Left lobe of liver (tissue), 2 donors: ENCODE measurements around the gene MAJIN. TPM values are rescaled to one million over a fixed set of nuclear protein-coding genes. Genes with fewer than 3 reads are reported as not detected.
"Not testable (repeated sequence)": the region's sequence is repeated elsewhere in the genome, so short reads cannot be mapped to it uniquely, and the experiment has no call there.

Experiments
- ATAC-seq: fragments of 200-7000 bp; cut with Tn5 transposase; one replicate; pipeline ENCODE4 v1.9.1; 2020; ENCODE audit warnings: mild to moderate bottlenecking, moderate library complexity
- DNase-seq: peaks from one replicate; pipeline ENCODE4 v3.0.0-alpha.2; 2020; ENCODE audit warnings: low spot score
- total RNA-seq: library from RNA; stranded (reverse); gene quantifications from one replicate; pipeline ENCODE4 v1.2.1, GENCODE V29; 2021
- donor health status: DM: no; HTN: no; CAD: no; lungs with moderate emphysema.
- donor health status: DM: no; HTN: yes; CAD: no.

Gene MAJIN, protein sequence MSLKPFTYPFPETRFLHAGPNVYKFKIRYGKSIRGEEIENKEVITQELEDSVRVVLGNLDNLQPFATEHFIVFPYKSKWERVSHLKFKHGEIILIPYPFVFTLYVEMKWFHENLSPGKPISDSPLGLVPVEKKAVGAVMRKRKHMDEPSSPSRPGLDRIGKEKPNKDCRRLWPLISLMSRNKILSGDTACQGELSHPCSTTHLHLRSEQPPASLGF
- not detected for total RNA-seq

DNA sequence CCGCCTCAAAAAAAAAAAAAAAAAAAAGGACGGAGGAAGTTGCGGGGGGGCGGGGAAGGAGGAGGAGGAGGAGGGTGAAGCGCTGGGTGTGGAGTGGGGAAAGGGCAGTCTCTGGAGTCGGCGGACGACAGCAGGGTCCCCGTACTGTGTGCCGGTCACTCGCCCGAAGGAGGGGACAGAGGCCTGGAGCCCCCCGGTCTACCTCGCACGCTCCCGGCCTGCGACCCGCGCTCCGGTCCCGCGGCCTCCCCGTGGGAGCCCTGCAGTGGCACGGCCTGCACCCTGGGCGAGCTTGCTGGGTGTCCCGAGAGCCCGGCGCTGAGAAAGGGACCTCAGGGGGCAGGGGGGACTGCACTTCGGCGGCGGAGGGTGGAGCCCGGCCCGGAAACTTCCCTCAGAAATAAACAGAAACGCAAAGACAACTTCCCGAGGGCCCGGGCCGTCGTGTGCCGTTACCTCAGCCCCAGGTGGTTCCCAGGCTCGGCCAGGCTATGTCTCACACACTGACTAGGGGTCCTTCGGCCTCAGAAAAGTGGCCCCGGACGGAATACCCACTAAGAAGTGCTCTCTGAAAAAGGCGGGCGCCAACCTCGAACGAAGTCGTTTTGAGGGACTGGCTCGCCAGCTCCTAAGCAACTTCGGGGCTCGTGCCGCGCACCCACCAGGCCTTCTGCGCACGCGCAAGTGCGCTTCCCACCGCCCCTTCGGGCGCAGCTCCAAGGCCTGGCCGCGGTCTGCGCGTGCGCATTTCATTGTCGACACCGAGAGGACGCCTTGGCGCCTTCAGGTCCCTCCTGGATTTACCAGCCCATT is at the start of gene MAJIN:
TSS of gene MAJIN (minus strand) at position 688 of the 813 bp plus-strand sequence. CDS start 12,703 bp downstream, outside the sequence.
- peak; percentile 89 for ATAC-seq

DNA sequence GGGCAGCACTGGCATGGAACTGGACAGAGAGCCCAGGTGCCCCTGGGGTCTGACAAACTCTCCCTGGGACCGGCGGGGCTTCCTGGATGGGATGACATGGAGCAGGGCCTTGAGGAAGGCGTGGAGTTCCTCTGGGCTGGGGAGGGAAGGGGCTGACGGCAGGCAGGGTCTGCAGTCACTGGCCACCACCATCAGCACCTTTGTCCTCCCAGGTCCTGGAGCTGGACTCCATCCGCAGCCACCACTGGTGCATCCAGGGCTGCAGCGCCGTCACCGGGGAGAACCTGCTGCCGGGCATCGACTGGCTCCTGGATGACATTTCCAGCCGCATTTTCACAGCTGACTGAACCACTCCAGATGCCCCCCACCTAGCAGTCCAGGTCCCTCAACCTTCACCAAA is 49.6 kb upstream of the MAJIN start:
- ATAC-seq = no peak

More for the DNA sequence above, at the start of gene MAJIN:
- peak; percentile 86 for DNase-seq

DNA sequence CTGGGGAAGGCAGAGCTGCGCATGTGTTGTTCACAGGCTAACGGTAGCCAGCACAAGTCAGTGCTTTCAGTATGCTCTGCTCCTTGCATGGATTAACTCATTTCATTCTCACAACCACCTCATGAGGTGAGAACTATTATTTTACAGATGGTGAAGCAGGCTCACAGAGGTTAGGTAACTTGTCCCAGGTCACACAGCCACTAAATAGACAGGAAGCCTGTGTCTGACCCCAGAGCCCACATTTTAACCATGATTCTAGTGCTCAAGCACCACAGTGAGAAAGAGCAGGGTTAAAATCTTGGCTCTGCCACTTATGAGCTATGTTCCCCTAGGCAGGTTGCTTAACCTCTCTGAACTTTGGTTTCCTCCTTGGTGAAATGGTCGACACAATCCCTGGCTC is 49.1 kb upstream of the MAJIN start:
- ATAC-seq = no peak
- DNase-seq = no peak

More for the DNA sequence above, 49.6 kb upstream of the MAJIN start:
- DNase-seq = no peak

DNA sequence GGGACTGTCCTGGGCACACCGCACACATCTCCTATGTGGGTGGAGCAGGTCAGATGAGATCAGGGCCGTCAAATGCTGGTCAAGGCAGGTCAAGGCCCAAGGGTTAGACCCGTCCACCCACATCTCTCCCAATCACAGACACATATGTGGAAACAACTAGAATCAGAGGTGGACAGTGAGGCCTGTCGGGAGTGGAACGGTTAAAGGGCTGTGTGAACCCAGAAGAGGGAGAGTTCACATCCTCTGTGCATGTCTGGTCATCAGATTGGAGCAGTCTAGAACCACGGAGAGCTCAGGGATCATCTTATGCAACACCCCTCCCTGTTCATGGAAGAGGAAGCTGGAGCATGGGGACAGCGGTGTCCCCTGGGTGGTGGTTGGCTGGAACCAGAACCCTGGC is 47.9 kb upstream of the MAJIN start:
- ATAC-seq = peak; percentile 42
- no peak for DNase-seq

DNA sequence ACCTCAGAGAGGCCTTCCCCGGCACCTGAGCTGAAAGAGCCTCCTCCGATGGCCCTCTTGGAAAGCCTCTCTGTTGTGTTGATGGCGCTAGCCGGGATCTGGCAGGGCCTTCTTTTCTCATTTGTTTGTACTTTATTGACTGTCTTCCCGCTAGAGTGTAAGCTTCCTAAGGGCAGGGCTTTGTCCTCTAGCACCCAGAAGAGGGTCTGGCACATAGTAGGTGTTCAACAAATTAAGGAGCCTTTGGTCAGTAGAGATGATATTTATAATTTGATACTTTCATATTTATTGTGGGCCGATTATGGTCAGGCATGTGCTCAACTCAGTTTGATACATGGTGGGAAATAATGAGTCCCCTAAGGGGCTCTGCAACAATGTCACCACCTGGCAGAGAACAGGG is 46.0 kb upstream of the MAJIN start:
- DNase-seq (no peak), ATAC-seq (no peak)

DNA sequence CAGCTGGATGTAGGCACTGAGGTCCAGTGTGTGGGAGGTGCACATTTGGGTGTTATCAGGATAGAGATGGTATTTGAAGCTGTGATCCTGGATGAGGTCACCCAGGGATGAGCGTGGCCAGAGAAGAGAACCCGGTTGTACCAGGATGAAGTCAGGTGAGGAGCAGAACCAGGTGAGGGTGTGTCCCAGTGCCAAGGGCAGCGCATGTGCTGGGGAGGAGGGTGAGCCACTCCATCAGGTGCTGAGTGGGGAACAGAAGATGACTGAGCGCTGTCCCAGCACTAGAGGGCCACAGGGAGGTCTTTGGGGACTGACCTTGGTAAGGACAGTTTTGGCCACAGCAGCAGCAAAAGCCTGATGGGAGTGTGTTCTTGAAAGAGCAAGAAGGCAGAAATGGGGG is 44.8 kb upstream of the MAJIN start:
- no peak for ATAC-seq
- no peak for DNase-seq

DNA sequence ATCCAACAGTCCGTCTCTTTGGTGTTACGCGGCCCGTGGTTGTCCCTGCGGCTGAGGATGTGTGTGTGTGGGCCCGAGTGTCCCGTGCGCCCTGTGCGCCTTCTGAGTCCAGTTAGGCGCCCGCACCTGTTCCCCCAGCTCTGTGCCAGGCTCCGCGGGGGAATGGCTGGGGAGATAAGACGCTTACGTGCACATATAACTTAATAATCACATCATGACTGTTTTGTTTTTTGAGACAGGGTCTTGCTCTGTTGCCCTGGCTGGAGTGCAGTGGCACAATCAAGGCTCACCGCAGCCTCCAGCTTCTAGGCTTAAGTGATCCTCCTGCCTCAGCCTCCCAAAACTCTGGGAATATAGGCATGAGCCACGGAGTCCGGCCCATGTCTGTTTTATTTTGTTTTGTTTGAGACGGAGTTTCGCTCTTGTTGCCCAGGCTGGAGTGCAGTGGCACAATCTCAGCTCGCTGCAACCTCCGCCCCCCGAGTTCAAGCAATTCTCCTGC is 42.9 kb upstream of the MAJIN start:
- peak; percentile 22 for ATAC-seq
- no peak for DNase-seq

DNA sequence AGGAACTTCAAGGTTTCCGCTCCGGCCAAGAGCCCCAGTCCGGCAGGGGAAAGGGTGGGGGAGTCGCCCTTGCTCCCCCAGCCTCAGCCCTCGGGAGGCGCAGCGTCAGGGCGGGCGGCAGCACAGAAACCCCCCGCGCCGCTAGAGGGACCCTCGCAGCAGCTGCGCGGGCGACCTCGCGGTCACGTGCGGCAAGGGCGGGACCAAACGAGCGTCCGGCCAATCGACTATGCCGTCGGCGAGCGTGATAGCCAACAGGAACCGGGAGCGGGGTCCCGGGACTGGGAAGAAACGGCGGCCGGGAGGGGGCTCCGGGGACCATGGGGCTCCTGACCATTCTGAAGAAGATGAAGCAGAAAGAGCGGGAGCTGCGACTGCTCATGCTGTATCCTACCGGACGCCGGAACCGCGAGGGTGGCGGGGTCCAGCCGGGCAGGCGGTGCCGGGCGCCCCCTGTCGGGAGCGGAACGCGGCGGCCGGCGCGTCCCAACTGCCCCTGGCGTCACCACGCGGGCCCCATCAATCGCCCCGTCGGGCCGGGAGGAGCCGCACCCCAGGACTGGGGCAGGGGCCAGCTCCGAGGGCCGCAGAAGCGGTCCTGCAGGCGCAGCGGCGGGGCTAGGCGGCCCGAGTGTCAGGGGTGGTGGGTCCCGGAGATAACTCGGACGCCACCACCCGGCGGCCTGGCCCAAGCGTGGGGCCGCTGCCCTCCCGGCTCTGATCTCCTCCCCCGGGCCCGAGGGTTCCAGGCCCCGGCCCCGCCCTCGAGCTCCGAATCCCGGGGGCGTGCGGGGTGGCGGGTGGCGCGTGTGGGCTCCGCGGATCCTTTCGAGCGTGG is 42.2 kb upstream of the MAJIN start, which contains the start of gene ARL2:
TSS of gene ARL2 (plus strand) at position 273 of the 838 bp plus-strand sequence. CDS start at position 321, 48 bp downstream.
- peak; percentile 91 for DNase-seq
- ATAC-seq = peak; percentile 90

DNA sequence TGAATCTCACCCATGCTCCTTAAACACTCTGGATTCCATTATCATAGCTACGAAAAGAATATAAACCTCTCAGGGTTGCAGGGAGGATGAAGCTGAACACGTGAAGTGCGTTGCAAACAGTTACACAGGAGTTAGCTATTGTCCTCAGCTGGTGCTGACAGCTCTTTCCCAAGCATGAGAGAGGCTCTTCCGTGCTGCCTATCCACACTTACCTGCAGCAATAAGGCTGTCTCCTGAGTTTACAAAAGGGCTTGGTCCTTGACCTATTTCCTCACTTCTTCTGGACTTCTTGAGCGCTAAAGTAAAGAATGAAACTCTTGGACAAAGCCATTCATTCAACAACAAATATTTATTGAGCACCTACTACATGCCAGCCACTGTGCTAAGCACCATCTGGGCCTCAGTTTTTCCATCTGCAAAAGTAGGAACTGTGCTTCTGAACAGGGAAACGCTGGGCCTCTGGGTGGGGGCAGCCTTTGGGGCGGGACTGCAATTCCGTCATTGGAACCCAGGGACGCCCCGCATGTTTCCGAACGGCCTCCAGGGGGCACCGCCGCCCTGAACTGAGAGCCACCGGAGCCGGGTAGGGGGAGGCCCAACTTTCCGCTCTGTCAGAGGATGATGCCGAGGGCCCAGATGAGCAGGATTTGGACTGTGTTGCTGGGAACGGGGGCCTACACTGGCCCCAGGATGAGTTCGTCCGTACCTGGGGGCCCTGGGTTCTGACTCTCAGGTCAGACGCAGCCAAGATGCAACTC is 41.4 kb upstream of the MAJIN start:
- ATAC-seq (peak; percentile 89), DNase-seq (peak; percentile 87)

DNA sequence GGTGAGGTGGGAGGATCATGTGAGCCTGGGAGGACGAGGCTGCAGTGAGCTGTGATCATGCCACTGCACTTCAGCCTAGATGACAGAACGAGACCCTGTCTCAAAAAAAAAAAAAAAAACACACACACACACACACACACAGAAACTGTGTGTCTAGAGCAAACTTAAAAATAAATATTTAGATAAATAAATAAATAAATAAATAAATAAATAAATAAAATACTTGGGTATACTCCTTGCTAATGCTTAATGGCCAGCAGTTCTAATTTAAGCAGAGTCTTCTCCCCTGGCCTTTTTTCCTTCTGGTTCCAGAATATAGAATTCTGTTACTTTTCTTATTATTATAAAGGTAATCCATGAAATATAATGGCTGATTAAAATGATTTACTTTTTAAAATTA is 37.0 kb upstream of the MAJIN start:
- no peak for DNase-seq
- ATAC-seq = no peak

DNA sequence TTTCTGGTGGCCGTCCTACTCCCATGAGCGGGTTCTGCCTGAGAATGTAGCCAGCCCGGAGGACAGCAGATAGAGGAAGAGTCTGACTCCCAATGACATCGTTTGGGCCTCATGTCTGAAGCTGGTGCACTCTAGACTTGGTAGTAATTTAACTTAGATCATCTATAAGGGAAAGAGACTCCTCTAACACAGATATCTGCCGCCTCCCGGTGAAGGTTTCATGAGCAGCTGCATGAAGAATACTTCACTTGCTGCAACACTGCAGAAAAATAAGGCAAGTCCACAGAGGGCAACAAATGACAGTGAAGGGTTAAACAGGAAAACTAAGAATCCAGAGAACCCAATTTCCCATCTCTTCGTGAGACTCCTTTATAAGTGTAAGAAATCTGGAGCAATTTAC is 36.1 kb upstream of the MAJIN start:
- ATAC-seq (no peak), DNase-seq (no peak)

DNA sequence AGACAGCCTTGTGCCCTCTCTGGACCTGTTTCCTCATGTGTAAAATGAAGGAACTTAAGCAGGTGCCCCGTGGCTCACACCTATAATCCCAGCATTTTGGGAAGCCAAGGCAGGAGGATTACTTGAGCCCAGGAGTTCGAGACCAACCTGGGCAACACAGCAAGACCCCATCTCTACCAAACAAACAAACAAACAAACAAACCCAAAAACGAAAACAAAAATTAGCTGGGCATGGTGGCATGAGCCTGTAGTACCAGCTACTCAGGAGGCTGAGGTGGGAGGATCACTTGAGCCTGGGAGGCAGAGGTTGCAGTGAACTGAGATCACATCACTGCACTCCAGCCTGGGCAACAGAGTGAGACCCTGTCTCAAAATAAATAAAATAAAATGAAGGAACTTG is 32.1 kb upstream of the MAJIN start:
- not testable (repeated sequence) for ATAC-seq, DNase-seq

DNA sequence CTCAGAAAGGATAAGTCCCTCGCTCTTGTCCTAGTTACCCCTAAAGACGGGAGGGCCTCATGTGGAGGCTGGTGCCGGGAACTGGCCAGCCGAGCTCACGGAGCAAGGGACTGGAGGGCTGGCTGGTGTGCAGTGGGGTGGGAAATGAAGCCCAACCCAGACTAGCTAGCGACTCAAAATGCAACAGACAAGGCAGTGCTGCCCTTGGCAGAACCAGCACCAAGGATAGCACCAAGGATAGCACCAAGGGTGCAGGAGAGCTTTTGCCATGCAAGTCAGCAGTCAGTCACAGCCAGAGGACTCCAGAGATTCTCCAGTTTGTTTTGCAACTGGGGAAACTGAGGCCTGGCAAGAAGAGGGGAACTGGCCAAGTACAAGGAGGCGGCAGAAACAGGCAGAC is 31.4 kb upstream of the MAJIN start:
- no peak for ATAC-seq

DNA sequence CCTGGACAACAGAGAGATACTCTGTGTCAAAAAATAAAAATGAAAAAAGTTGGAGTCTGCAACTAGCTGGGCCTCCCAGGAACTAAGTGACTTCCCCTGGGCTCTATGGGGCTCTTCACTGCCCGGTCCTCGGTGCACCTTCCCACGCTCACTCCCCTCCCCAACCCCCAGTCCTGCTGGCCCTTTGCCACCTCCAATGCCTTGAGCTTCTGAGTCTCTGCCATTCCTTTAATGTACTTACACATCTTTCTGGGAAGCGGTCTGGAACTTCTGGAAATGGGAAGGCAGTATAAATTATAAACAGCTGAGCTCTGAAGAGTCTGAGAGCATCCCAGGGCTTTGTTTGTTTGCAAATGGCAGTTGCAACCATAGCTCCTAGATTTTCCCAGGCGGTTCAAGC is 30.8 kb upstream of the MAJIN start:
- ATAC-seq (no peak), DNase-seq (no peak)

More for the DNA sequence above, 31.4 kb upstream of the MAJIN start:
- DNase-seq = no peak

DNA sequence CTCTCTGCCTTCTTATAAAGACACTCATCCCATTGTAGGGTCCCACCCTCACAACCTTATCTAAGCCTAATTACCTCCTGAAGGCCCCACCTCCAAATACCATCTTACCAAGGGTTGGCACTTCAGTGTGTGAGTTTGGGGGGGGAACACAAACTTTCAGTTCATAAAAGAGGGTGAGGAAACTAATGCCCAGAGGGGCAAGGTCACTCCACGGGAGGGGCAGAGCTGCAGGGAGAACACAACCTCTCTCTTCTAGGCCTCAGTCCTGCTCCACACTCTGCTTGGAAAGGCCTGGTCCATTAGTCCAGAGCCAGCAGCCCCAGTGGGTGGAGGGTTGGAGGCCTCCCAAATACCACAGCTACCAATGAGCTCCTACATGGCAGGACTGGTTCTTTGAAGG is 27.6 kb upstream of the MAJIN start:
- DNase-seq = no peak
- no peak for ATAC-seq

DNA sequence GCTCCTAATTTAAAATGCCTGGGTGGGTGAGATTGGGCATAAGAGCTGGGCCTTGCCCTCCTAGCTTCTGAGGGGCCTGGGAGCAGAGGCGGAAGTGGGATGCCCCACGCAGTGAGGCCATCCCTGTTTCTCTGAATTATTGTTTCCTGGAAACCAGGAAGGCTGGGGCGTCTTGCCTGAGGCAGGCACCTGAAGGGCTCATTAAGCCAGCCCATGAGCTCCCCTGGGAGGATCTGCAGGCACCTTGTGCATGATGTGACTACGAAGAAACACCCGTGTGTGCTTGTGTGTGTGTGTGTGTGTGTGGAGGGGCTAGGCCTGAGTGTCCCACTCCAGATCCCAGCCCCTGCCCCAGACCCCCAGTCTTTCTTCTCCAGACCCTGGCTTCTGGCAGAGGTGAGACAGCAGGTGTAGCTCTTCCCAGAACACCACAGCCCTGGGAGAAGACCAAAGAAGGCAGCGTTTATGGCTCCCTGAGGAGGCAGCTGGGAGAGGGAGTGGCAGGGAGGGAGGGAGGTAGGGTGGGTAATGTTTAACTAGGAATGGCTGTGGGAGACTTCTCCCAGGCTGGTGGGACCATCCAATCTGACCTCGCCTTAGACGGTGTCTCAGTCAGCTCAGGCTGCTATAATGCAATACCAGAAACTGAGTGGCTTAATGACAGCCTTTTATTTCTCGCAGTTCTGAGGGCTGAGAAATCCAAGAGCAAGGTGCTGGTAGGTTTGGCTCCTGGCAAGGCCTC is 27.0 kb upstream of the MAJIN start:
- DNase-seq (no peak), ATAC-seq (no peak)

DNA sequence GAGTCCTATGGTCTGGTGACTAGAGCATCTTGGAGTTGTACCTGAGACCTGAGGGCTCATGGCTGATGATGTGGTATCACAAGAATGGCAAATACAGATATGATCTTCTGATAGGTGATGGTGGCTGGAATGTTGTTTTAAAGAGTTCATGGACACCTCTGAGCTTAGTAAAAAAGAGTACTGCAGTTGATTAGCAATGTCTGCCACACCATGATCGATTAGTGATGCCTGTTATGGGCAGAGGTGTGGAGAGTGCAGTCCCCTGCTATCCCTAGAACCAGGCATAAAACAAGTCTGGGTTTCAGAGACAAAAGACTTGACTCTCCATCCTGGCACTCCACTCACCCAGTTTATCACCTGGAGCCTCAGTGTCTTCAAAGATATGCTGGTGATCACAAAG is 26.2 kb upstream of the MAJIN start:
- ATAC-seq (no peak), DNase-seq (no peak)

DNA sequence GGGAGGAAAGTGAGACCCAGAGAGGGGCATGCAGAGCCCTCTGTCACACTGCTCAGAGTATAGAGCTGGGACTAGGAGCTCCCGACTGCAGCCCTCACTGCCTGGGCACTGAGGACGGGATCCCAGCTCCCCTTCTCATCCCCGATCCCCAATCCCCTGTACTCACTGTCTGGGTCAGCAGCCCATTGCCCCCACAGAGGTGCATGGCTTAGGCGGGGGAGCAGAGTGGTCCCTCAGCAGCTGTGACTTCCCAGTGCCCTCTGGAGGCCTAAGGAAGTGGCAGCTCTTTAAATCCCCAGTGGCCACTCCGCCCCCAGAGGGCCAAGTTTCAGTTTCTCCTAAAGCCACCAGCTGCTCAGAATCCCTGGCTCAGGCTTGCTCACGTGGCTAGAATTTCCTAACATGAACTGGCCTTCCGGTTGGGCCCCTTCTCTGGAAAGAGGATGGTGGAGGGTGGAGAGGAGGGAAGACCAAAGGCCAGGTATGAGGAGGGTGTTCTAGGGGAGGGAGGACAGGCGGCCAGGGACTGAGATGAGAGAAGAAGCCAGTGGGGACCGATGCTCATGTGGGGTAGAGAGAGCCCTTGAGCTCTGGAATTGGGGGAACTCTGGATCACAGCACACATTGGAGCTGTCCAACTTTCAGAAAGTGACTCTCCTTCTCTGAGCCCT is 24.9 kb upstream of the MAJIN start, which contains the start of gene BATF2:
TSS of gene BATF2 (minus strand) at position 262 of the 671 bp plus-strand sequence. CDS start at position 205, 57 bp downstream.
- ATAC-seq (peak; percentile 98), DNase-seq (peak; percentile 90)

DNA sequence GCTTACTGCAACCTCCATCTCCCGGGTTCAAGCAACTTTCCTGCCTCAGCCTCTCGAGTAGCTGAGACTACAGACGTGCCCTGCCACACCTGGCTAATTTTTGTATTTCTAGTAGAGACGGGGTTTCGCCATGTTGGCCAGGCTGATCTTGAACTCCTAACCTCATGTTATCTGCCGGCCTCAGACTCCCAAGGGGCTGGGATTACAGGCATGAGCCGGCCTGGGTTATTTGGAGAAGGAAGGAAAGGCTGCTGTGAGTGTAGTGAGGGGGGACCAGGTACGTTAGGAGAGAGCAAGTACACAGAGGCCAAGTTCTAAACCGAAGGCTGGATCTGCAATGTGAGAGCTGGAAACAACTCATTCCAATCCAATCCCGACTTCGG is 24.4 kb upstream of the MAJIN start:
- no peak for ATAC-seq

More for the DNA sequence above, 24.4 kb upstream of the MAJIN start:
- no peak for DNase-seq
